GM10248 (cell line): ENCODE measurements around the gene GRID2.
"Not testable (repeated sequence)": the region's sequence is repeated elsewhere in the genome, so short reads cannot be mapped to it uniquely, and the experiment has no call there.

ENCODE experiments used
- CTCF ChIA-PET: fragments of 300-600 bp; sonication (Branson Sonifier 250); formaldehyde crosslinking; extraction: SDS; loops from one replicate; lab custom pipeline; 2021; ENCODE audit warnings: antibody characterized with exemption; lab: Yijun Ruan, JAX
- POLR2A ChIA-PET: fragments of 350-650 bp; sonication (Branson Sonifier 250); formaldehyde crosslinking; extraction: SDS; loops from one replicate; lab custom pipeline; 2020; ENCODE audit warnings: antibody characterized with exemption; lab: Yijun Ruan, JAX
- DNase-seq: peaks from one replicate; pipeline ENCODE4 v3.0.0; 2012; ENCODE audit errors: extremely low spot score
- TF ChIP-seq, protein P1 (sequence below): IDR thresholded peaks from 2 replicates; pipeline ENCODE4 v1.5.1; 2012; ENCODE audit warnings: mild to moderate bottlenecking, low read depth; ENCODE audit errors: extremely low read depth, missing control alignments, control extremely low read depth

GRID2 gene

DNA sequence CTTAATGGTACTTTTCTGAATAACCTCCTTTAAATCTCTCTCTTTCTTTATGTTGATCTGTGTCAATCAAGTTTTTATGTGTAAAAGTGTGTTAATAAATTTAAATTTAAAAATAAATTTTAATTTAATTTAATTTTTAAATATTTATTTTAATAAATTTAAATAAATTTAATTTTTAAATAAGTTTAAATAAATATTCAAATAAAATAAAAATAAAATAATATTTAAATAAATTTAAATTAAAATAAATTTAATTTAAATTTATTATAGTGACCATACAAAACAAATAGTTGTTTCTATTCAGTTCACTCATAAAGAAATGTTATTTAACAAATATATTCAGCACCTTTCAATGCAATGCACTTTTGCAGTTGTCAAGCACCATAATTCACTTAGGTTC, 146.9 kb downstream of the GRID2 start:
- no peak for DNase-seq
- ChIA-PET CTCF (no interaction called here), POLR2A (no interaction called here)
- TF ChIP-seq, protein P1, sequence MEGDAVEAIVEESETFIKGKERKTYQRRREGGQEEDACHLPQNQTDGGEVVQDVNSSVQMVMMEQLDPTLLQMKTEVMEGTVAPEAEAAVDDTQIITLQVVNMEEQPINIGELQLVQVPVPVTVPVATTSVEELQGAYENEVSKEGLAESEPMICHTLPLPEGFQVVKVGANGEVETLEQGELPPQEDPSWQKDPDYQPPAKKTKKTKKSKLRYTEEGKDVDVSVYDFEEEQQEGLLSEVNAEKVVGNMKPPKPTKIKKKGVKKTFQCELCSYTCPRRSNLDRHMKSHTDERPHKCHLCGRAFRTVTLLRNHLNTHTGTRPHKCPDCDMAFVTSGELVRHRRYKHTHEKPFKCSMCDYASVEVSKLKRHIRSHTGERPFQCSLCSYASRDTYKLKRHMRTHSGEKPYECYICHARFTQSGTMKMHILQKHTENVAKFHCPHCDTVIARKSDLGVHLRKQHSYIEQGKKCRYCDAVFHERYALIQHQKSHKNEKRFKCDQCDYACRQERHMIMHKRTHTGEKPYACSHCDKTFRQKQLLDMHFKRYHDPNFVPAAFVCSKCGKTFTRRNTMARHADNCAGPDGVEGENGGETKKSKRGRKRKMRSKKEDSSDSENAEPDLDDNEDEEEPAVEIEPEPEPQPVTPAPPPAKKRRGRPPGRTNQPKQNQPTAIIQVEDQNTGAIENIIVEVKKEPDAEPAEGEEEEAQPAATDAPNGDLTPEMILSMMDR = no peak

DNA sequence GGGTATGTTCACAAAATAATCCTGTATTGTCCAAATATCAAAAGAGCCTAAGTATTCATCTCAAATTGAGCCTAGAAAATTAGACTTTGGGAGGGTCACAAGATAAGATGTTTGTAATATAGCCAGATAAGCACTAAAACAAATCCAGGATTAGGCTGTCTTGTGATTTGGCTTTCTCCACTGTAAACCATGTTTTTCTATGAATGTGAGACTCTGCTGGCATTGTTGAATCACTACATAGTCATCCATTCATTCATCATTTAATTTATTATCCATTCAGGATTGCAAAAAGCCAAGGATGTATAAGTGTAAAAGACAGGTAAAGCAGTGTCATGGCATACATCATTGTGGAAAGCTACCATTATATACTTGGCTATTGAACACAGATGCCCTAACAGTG, 148.0 kb downstream of the GRID2 start:
- CTCF ChIA-PET = no interaction called here
- no peak for DNase-seq
- TF ChIP-seq, protein P1 = no peak
- POLR2A ChIA-PET = no interaction called here

DNA sequence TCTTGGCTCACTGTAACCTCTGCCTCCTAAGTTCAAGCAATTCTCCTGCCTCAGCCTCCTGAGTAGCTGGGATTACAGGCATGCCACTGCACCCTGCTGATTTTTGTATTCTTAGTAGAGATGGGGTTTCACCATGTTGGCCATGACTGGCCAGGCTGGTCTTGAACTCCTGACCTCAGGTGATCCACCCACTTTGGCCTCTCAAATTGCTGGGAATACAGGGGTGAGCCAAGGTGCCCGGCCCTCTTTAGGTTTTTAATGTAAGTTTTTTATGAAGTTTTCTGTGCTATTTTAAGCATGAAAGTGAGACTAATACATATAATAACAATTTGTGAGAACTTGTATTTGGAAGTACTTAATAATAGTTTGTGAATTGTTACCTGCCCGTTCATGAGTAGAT, 148.6 kb downstream of the GRID2 start:
- POLR2A ChIA-PET, DNase-seq, CTCF ChIA-PET: not testable (repeated sequence)

DNA sequence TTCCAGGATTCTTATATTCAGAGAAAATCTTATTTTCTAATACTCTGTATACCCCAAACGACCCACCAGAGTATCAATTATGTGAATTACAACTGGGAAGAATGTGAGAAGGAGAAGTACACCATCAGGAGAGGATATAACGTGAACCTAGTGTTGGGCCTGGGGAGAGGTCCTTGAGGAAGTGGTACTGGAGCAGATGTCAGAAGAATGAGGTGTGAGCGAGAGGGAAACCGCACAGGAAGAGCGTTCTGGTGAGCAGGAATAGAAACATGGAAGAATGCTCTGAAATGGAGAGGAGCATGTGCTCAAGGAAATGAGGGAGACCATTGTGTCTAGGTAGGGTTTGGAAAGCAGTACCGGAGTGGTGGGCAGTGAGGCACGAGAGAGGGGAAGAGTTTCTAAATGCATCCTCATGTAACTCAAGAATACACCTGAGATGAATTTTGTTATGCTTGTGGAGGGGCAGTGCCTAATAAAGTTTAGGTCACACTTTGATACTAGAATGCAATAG, 151.6 kb downstream of the GRID2 start:
- POLR2A ChIA-PET = no interaction called here
- CTCF ChIA-PET = no interaction called here
- TF ChIP-seq, protein P1 = no peak
- DNase-seq = no peak

DNA sequence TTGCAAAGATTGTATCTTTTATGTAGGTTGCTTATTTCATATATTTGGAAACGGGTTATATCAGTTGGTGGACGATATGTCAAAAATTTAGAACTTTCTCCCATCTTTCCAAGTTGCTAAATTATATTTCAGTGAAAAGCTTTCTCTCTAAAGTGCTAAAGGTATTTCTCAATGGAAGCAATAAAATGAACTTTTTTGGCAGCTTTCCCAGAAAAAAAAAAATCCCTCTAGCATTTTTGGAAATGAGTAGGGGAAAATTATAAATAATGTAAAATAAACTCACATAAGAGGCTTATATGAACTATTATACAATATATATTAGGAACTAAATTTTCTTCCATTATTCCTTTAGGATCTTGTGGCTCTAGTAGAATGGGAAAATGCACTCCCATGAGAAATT, 152.2 kb downstream of the GRID2 start:
- ChIA-PET CTCF (no interaction called here), POLR2A (no interaction called here)
- no peak for DNase-seq
- TF ChIP-seq, protein P1 = no peak

DNA sequence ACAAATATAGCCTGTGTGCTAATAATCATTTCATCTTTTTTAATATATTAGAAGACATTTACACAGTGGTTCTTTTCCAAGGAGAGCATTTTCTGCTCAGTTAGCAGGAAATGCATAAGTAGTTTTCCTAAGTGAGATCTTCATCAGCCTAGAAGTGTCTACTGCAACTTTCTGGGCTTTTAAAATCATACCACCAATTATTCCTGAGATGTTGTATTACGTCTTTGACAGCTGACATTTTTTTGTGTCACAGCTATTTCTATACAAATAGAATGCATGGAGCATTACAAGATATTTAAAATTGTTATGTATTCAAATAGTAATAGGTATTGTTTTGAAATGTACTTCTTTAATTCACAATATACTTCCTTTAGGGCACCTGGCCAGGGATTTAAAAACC, 158.0 kb downstream of the GRID2 start:
- no peak for DNase-seq
- TF ChIP-seq, protein P1 = no peak
- CTCF ChIA-PET = no interaction called here
- POLR2A ChIA-PET = no interaction called here

DNA sequence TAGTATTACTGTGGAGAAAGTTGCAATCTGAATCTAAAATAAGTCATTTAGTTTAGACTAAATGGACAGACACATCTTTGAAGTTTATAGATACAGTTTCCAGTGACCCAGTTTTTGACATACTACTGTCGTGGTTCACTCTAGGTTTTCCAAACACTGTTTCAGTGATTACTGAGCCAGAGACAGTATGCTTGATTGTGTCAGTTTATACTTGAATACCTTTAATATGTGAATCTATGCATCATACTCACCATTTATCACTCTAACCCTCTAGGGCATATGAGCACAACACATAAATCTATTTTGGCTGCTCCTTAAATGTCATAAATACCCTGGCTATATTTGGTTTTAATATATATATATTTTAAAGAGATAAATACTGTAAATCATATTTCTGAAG, 173.5 kb downstream of the GRID2 start:
- POLR2A ChIA-PET = no interaction called here
- CTCF ChIA-PET = no interaction called here
- DNase-seq = no peak
- TF ChIP-seq, protein P1 = no peak
